ENCODE results near the gene SARDH. TPM values are rescaled to one million over a fixed set of nuclear protein-coding genes. Genes with fewer than 3 reads are reported as not detected.

SARDH gene
- total and polyA plus RNA-seq, 9 of the 15 experiments (the other 6 are each of a cell fraction or from before 2014, with no cell fraction given): 0.14 TPM; not detected in 8

DNA sequence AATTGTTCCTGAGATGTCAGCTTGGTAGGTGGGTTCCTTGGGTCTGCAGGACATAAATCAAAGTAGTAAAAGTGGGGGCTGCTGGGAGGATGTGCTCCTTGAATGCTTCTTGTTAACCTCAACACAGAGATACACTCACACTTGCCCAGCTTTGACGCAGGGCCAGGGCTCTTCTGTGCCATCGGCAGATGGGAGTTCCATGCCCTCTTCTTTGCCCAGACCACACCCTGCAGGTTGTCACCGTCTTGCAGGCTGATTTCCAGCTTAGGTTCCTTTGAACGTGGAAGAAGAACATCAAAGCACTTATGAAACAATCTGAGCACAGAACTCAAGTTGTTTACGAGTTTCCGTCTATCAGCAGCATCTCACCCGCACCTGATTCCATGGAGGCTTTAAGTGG is 91.0 kb downstream of the SARDH start:
- Histone ChIP-seq H3K4me2 (ENCODE audit: insufficient read depth, low read length) (no peak overlapping the region), H3K9me1 (ENCODE audit: control insufficient read depth, insufficient read depth, low read length) (no peaks in the 10 kb centered on the region), H3K4me1 (replicated peaks in 1 of 2; ENCODE audit: control insufficient read depth in 2 of 2, insufficient read depth in 2 of 2, low read length in 2 of 2) (no peaks in the 10 kb centered on the region), H3K27me3 (ENCODE audit: control insufficient read depth in 2 of 2, insufficient read depth in 2 of 2, low read length in 2 of 2) (peaks cover 18 to 71% of the 10 kb centered on the region in 2 experiments; a peak in 4 of 5 replicates), H4K20me1 (replicated peaks; ENCODE audit: control insufficient read depth, insufficient read depth, low read length) (peaks cover 3% of the 10 kb centered on the region), H3K79me2 (ENCODE audit: control insufficient read depth, insufficient read depth, low read length) (no peaks in the 10 kb centered on the region), H3K36me3 (ENCODE audit: control insufficient read depth, insufficient read depth, low read length) (no peaks in the 10 kb centered on the region), H3K4me3 (no peak overlapping the region), H3K9ac (ENCODE audit: insufficient read depth in 1 of 2, low read depth in 2 of 2, low read length in 2 of 2) (no peak overlapping the region), H3K9me3 (replicated peaks; ENCODE audit: control insufficient read depth, insufficient read depth, low read depth, low read length) (no peaks in the 10 kb centered on the region), H2AFZ (ENCODE audit: low read depth, low read length) (no peak overlapping the region), H3K27ac (ENCODE audit: extremely low read depth, low read depth, low read length) (no peak overlapping the region)
- WGBS (ENCODE audit: insufficient coverage, low coverage, missing lambda C conversion rate): under 1% methylated on average over 7 of the region's 7 CpGs
- in situ Hi-C loops (cut with MboI): no loop called here
- FAIRE-seq (no peak), DNase-seq (ENCODE audit: extremely low read depth in 1 of 4, low spot score in 3 of 4) (no peak), ATAC-seq (no peak)
- ChIA-PET CTCF (ENCODE audit: low intra/inter-chr PET ratio) (no interaction called here), POLR2A (interaction anchor here (0.6 to 1.6 kb wide), 2 partner anchors 13 to 277 kb away, joined by 3 read pairs; no protein-coding TSS in a partner anchor)
- intact Hi-C loops (cut with micrococcal nuclease): no loop called here
- BruUV-seq (replicated peaks): no TSS peak
- no peak for TF ChIP-seq C11orf30 (IDR thresholded peaks at IDR 0.05; ENCODE audit: low read depth)
- TF ChIP-seq, protein P1, sequence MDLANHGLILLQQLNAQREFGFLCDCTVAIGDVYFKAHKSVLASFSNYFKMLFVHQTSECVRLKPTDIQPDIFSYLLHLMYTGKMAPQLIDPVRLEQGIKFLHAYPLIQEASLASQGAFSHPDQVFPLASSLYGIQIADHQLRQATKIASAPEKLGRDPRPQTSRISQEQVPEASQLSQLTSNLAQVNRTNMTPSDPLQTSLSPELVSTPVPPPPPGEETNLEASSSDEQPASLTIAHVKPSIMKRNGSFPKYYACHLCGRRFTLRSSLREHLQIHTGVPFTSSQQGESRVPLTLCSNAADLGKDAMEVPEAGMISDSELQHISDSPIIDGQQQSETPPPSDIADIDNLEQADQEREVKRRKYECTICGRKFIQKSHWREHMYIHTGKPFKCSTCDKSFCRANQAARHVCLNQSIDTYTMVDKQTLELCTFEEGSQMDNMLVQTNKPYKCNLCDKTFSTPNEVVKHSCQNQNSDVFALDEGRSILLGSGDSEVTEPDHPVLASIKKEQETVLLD (IDR thresholded peaks at IDR 0.05): no peak
- no peak for TF ChIP-seq TCF7L2 (IDR thresholded peaks at IDR 0.05; ENCODE audit: low read depth, low read length)
- TF ChIP-seq GABPB2 (CRISPR knock-in tag; conservative IDR thresholded peaks at IDR 0.05): no peak
- TF ChIP-seq BRCA1 (IDR thresholded peaks at IDR 0.05): no peak
- no peak for TF ChIP-seq BRCA1 (CRISPR knock-in tag; IDR thresholded peaks at IDR 0.05)
- TF ChIP-seq FOXK1 (CRISPR knock-in tag; IDR thresholded peaks at IDR 0.05; ENCODE audit: borderline replicate concordance): no peak
- TF ChIP-seq RBM39 (optimal IDR thresholded peaks at IDR 0.05; ENCODE audit: low read depth, low read length): no peak
- no peak for TF ChIP-seq TAF15 (IDR thresholded peaks at IDR 0.05; ENCODE audit: low read depth, low read length)
